ENCODE data around the gene PAQR3. TPM values are rescaled to one million over a fixed set of nuclear protein-coding genes. Genes with fewer than 3 reads are reported as not detected.

Gene PAQR3
- total and polyA plus RNA-seq, 2 experiments from 2014 or later, result 17.3 to 17.8 TPM

DNA sequence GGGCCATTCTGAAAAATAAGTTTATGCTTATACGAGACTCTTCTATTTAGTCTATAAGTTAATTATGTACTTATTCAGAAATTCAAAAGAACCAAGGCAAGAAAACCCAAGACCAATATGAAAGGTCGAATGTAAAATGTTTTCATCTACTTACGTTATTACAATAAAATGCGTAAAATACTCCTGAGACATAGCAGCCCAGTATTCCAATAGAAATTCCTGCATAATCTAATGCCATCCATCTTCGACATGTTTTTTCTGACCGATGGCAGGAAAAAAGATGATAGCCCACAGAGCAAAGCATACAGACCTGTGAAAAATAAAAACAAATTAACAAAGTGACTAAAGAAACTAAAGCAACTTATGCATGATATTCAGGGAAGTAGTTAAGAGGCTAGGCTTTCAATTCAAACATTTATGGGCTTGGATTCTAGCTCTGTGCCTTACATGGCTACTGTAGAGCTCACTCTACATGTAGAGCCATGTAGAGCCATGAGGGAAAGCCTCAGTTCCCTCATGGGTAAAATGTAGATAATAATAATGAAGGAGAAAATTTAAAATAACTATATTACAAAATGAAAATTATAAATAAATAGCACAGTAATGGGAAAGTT is 9.1 kb downstream of the PAQR3 start:
- TF ChIP-seq, protein P1, sequence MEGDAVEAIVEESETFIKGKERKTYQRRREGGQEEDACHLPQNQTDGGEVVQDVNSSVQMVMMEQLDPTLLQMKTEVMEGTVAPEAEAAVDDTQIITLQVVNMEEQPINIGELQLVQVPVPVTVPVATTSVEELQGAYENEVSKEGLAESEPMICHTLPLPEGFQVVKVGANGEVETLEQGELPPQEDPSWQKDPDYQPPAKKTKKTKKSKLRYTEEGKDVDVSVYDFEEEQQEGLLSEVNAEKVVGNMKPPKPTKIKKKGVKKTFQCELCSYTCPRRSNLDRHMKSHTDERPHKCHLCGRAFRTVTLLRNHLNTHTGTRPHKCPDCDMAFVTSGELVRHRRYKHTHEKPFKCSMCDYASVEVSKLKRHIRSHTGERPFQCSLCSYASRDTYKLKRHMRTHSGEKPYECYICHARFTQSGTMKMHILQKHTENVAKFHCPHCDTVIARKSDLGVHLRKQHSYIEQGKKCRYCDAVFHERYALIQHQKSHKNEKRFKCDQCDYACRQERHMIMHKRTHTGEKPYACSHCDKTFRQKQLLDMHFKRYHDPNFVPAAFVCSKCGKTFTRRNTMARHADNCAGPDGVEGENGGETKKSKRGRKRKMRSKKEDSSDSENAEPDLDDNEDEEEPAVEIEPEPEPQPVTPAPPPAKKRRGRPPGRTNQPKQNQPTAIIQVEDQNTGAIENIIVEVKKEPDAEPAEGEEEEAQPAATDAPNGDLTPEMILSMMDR (IDR thresholded peaks at IDR 0.05; ENCODE audit: low read depth, low read length), result no peak
- H3K27ac ChIP-seq, result no peak overlapping the region
- peaks cover 16% of the 10 kb centered on the region for H3K36me3 ChIP-seq
- H3K27me3 ChIP-seq, result no peaks in the 10 kb centered on the region
- no peaks in the 10 kb centered on the region for H3K9me3 ChIP-seq (ENCODE audit: low read depth)
- no peaks in the 10 kb centered on the region for H3K4me1 ChIP-seq (ENCODE audit: low read depth)
- H3K4me3 ChIP-seq, result no peak overlapping the region
- no peak for DNase-seq (ENCODE audit: low read depth in 1 of 2, low spot score in 1 of 2)

DNA sequence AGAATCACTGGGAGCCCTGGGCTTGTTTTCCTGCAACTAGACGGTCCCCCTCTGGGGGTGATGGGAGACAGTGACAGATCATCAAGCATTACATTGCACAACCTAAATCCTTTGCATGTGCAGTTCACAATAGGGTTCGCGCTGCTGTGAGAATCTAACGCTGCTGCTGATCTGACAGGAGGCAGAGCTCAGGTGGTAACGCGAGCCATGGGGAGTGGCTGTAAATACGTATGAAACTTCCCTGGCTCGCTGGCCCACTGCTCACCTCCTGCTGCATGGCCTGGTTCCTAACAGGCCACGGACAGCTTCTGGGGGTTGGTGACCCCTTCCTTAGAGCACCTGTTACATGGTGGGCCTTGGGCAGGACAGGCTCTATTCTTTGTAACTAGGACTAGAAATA is 10.4 kb downstream of the PAQR3 start:
- DNase-seq (ENCODE audit: low read depth in 1 of 2, low spot score in 1 of 2), result no peak
- no peak overlapping the region for H3K4me3 ChIP-seq
- H3K9me3 ChIP-seq (ENCODE audit: low read depth), result no peaks in the 10 kb centered on the region
- no peaks in the 10 kb centered on the region for H3K4me1 ChIP-seq (ENCODE audit: low read depth)
- H3K36me3 ChIP-seq, result peaks cover 16% of the 10 kb centered on the region
- TF ChIP-seq, protein P1 (IDR thresholded peaks at IDR 0.05; ENCODE audit: low read depth, low read length), result no peak
- H3K27ac ChIP-seq, result no peak overlapping the region
- no peaks in the 10 kb centered on the region for H3K27me3 ChIP-seq

DNA sequence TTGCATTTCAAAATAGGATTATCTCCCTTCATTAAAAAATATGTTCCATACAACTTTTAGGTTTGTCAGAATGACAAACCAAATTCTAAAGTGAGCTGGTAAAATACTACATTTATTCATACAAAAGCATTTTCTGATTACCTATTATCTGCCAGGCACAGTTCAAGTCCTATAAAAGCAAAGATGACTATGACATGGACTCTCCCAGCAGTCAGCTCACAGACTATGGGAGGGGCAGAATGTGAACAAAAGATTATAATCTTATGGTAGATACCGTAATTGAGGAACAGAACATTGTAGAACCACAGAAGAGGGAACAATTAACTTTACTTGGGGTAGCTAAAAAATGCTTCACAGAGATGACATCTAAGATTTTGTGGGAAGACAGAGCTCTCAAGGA is 12.4 kb downstream of the PAQR3 start:
- H3K4me1 ChIP-seq (ENCODE audit: low read depth), result no peaks in the 10 kb centered on the region
- no peak overlapping the region for H3K27ac ChIP-seq
- H3K4me3 ChIP-seq, result no peak overlapping the region
- DNase-seq (ENCODE audit: low read depth in 1 of 2, low spot score in 1 of 2), result no peak
- TF ChIP-seq, protein P1 (IDR thresholded peaks at IDR 0.05; ENCODE audit: low read depth, low read length), result no peak
- peaks cover 16% of the 10 kb centered on the region for H3K36me3 ChIP-seq
- no peaks in the 10 kb centered on the region for H3K27me3 ChIP-seq
- H3K9me3 ChIP-seq (ENCODE audit: low read depth), result no peaks in the 10 kb centered on the region

DNA sequence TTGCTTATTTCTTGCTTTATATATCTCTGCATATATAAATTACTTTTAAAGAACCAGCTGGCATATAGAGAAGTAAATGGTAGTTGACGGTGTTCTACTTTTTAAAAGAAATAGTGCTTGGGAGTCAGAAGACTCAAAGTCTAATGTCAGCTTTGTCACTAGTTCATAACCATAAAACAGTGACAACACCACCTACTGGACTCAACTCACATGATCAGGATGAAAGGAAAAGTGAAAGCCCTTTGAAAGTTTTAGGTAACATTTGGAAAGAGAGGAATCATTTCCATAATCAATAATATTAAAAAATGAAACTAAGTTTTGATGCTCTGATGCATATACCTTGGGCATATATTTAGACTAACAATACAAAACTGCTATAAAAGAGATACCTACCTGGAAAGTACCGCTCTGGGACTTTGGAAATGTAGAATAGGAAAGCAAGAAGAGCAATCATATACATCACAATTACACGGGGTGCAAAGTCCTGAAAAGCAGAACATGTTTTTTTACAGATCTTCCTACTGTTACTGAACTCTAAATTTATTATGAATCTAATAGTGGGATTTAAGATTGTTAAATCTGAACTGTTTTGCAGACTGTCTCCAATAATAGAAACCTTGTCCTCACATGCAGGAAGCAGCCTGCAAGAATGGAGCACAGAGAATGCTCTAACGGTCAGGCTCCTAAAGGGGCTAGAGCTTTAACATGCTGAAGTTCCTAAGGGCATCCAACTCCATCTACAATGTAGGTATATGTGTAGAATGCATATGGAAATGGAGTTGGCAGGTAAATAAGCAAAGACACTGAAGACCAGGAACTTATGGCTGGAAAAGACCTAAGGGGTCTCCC is 15.6 kb downstream of the PAQR3 start:
- Histone ChIP-seq H3K36me3 (peaks cover 13% of the 10 kb centered on the region), H3K9me3 (ENCODE audit: low read depth) (no peaks in the 10 kb centered on the region), H3K4me3 (no peak overlapping the region), H3K4me1 (ENCODE audit: low read depth) (no peaks in the 10 kb centered on the region), H3K27ac (no peak overlapping the region), H3K27me3 (no peaks in the 10 kb centered on the region)
- TF ChIP-seq, protein P1 (IDR thresholded peaks at IDR 0.05; ENCODE audit: low read depth, low read length), result peak; percentile 4
- DNase-seq (ENCODE audit: low read depth in 1 of 2, low spot score in 1 of 2), result no peak

DNA sequence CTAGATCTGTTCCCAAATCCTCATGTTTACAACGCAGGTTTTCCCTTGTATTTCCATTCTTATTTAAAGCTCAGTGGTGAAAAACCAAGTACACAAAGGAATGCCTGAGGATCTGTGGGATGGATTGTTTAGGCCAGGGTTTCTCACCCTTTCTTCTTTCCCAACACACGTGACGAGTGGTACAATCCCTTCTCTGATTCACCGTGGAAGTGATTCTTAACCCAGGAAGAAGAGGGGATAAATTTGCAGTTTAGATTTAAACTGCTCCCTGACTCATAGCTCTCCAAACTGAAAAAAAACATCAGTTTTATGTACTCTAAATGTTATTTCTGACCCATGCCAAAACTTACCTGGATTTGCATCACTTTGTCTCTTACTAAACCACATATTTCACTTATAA is 17.0 kb downstream of the PAQR3 start:
- no peaks in the 10 kb centered on the region for H3K27me3 ChIP-seq
- no peaks in the 10 kb centered on the region for H3K9me3 ChIP-seq (ENCODE audit: low read depth)
- H3K27ac ChIP-seq, result no peak overlapping the region
- TF ChIP-seq, protein P1 (IDR thresholded peaks at IDR 0.05; ENCODE audit: low read depth, low read length), result no peak
- H3K36me3 ChIP-seq, result peaks cover 13% of the 10 kb centered on the region
- no peak overlapping the region for H3K4me3 ChIP-seq
- peak in 1 of 2 donors; percentile 40 for DNase-seq (ENCODE audit: low read depth in 1 of 2, low spot score in 1 of 2)
- H3K4me1 ChIP-seq (ENCODE audit: low read depth), result no peaks in the 10 kb centered on the region
